ENCODE results near the gene ZNF500. TPM values are rescaled to one million over a fixed set of nuclear protein-coding genes. Genes with fewer than 3 reads are reported as not detected.

The ZNF500 gene
- total RNA-seq (2012; rRNA removed), result 4.5 and 4.7 TPM in 2 replicates
- 5.9 and 7.3 TPM in 2 replicates for polyA plus RNA-seq (2012; rRNA removed)
- polyA plus RNA-seq (2012; cell fraction: cytosol; rRNA removed), result 2.6 and 6.0 TPM in 2 replicates
- 25.8 and 41.4 TPM in 2 replicates for polyA plus RNA-seq (2012; cell fraction: nucleus; rRNA removed; ENCODE audit: low replicate concordance)
- Bru-seq, nascent RNA, result percentile 72 among the genes with signal in this experiment
- percentile 87 among the genes with signal in this experiment for BruChase-seq, experiment 1, labeled RNA remaining after a 6-hour chase
- BruChase-seq, experiment 2, labeled RNA remaining after a 2-hour chase, result percentile 78 among the genes with signal in this experiment
- long read RNA-seq, full-length matches to known transcripts, result 8 of 16 reads
- long read RNA-seq, partial matches to known transcripts, result 4 of 16 reads
- long read RNA-seq, other reads (novel, unspliced or antisense), result 4 of 16 reads

DNA sequence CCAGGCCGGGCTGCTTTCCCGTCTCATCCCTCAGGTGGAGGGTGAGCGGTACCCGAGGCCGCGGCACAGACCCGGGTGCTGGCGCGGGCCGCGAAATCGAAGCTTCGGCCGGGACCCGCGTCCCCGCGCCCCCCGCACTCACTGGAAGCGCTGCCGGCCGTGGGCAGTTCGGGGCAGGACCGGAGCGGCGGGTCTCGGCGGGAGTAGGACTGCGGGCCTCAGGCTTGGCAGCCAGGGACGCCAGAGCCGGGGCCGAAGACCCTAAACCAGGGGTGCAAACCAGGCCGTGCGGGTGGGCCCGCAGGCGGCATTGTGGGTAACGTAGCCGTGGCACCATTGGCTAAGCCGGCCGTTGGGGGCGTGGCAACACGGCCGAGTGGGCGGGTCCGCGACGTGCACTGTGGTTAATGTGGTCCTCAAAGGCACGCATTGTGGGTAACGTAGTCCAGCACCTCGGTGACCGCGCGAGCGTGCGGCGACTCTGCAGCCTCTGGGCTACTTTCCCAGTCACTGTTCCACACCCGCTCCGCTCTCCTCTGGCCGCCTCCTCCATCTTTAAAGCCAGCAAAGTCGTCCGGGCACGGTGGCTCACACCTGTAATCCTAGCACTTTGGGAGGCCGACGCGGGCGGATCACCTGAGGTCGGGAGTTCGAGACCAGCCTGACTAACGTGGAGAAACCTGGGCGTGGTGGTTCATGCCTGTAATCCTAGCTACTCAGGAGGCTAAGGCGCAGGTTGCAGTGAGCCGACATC, at the start of gene ZNF500:
TSS of gene ZNF500 (minus strand) at position 288 of the 754 bp plus-strand sequence. CDS start 1,184 bp downstream, outside the sequence.
- H3K18ac ChIP-seq (ENCODE audit: low read depth, low read length), result no peak within 1 kb of the TSS
- ChIA-PET POLR2A (ENCODE audit: unreplicated experiment) (no interaction called here), CTCF (no interaction called here)
- H3K36me3 ChIP-seq (ENCODE audit: control insufficient read depth, insufficient read depth, low read length), result peaks cover 23% of the 10 kb centered on the region; the same call in 1 of the 2 replicates
- H3K79me1 ChIP-seq (ENCODE audit: low read depth in 1 of 2, low read length in 2 of 2), result peaks cover 18 to 33% of the 10 kb centered on the region in 2 experiments; a peak in 3 of 4 replicates
- peaks cover 6% of the 10 kb centered on the region for H3K9me1 ChIP-seq (ENCODE audit: insufficient read depth, low read length)
- DNase-seq (peak; percentile 95), ATAC-seq (ENCODE audit: low read depth) (peak; percentile 92)
- H3K27me3 ChIP-seq (ENCODE audit: control insufficient read depth, insufficient read depth, low read length), result no peaks in the 10 kb centered on the region
- H3K9me3 ChIP-seq (ENCODE audit: control insufficient read depth, insufficient read depth, low read length), result no peaks in the 10 kb centered on the region
- WGBS, 2 experiments (ENCODE audit: extremely low coverage in 2 of 2, insufficient read length in 1 of 2), result 3% methylated on average over 42 of the region's 72 CpGs; no CpG with 5 or more reads in 1 of the 2 experiments
- peak within 1 kb of the TSS; percentile 82 for H3K23ac ChIP-seq (ENCODE audit: low read depth, low read length)
- no peak within 1 kb of the TSS for H2BK15ac ChIP-seq (ENCODE audit: low read depth, low read length)
- peak within 1 kb of the TSS; percentile 95 for H2AFZ ChIP-seq (replicated peaks; ENCODE audit: low read length, poor library complexity)
- H4K8ac ChIP-seq (ENCODE audit: low read depth in 2 of 2, low read length in 2 of 2), result peak within 1 kb of the TSS; percentile 62 to 99; a peak in 3 of 4 replicates
- H3K9ac ChIP-seq (ENCODE audit: low read depth, low read length), result peak within 1 kb of the TSS; percentile 76
- H3K4me2 ChIP-seq (ENCODE audit: low read depth, low read length), result peak within 1 kb of the TSS; percentile 82
- H3K27ac ChIP-seq (ENCODE audit: insufficient read depth, low read length), result peak within 1 kb of the TSS; percentile 75
- H2AK9ac ChIP-seq (replicated peaks; ENCODE audit: low read depth, low read length, poor library complexity), result peak within 1 kb of the TSS; percentile 91
- H2AK5ac ChIP-seq (ENCODE audit: low read depth, low read length), result peak within 1 kb of the TSS; percentile 89
- H2BK5ac ChIP-seq (ENCODE audit: low read depth, low read length, poor library complexity, severe bottlenecking), result peak within 1 kb of the TSS; percentile 73
- no TSS peak for BruUV-seq (replicated peaks)
- in situ Hi-C loops (cut with MboI; ENCODE audit: low sequenced_read_pairs), result loop anchor here (10.0 kb wide), 1 partner anchor 188 kb away; the partner anchor contains the start of gene SEC14L5
- H3K14ac ChIP-seq (replicated peaks; ENCODE audit: low read depth, low read length), result peak within 1 kb of the TSS; percentile 48; the same call in 1 of the 2 replicates
- H3K4me1 ChIP-seq (ENCODE audit: control insufficient read depth, insufficient read depth, low read length), result peaks cover 7% of the 10 kb centered on the region
- 0 out of 2 replicates have a peak within 1 kb of the TSS, but pooled peaks have one; percentile 24 for H2BK120ac ChIP-seq (ENCODE audit: low read depth, low read length)
- peak within 1 kb of the TSS; percentile 59 for H3K4ac ChIP-seq (ENCODE audit: low read depth, low read length)
- no peak within 1 kb of the TSS for H3K56ac ChIP-seq (ENCODE audit: extremely low read depth, insufficient read depth, low read length)
- H3K4me3 ChIP-seq (ENCODE audit: insufficient read depth, low read depth, low read length), result peak within 1 kb of the TSS; percentile 88
- no peak within 1 kb of the TSS for H2BK20ac ChIP-seq (ENCODE audit: low read depth, low read length)
- dilution Hi-C loops (cut with HindIII; ENCODE audit: low sequenced_read_pairs, unreplicated experiment), result no loop called here
- intact Hi-C loops (cut with micrococcal nuclease), result loop anchor here (2.0 to 5.0 kb wide), 2 partner anchors 32 to 35 kb away; partner anchors contain the start of genes ANKS3, DNAAF8 and ROGDI
- H4K20me1 ChIP-seq (ENCODE audit: insufficient read depth, low read length), result no peaks in the 10 kb centered on the region; the same call in 1 of the 2 replicates
- H4K91ac ChIP-seq (ENCODE audit: insufficient read depth, low read depth, low read length), result peak within 1 kb of the TSS; percentile 23
- peak within 1 kb of the TSS; percentile 87 for H4K5ac ChIP-seq (ENCODE audit: low read depth, low read length)
- TF ChIP-seq RFX5 (IDR thresholded peaks at IDR 0.05; ENCODE audit: low read depth, low read length) (no peak), SMC3 (IDR thresholded peaks at IDR 0.05; ENCODE audit: low read depth, low read length) (no peak), ELK1 (IDR thresholded peaks at IDR 0.05; ENCODE audit: borderline replicate concordance, low read depth, low read length) (no peak), MAZ (IDR thresholded peaks at IDR 0.05; ENCODE audit: borderline replicate concordance, low read depth, low read length) (peak; percentile 47; the same call in 1 of the 2 replicates), NFE2L2 (IDR thresholded peaks at IDR 0.05; ENCODE audit: low read depth, low read length) (no peak), CTCF (conservative IDR thresholded peaks at IDR 0.05; ENCODE audit: low read depth, low read length) (no peak), CEBPB (IDR thresholded peaks at IDR 0.05; ENCODE audit: low read depth, low read length) (0 out of 2 replicates have a peak, but pooled peaks have one; percentile 4), RCOR1 (IDR thresholded peaks at IDR 0.05; ENCODE audit: insufficient replicate concordance, low read length) (no peak), USF2 (IDR thresholded peaks at IDR 0.05; ENCODE audit: low read depth, low read length) (no peak), POLR2A (IDR thresholded peaks at IDR 0.05; ENCODE audit: low read depth, low read length) (peak; percentile 74), MXI1 (IDR thresholded peaks at IDR 0.05; ENCODE audit: borderline replicate concordance, low read depth, low read length) (peak; percentile 71; the same call in 1 of the 2 replicates)
